Measurements from ENCODE around the gene FHAD1. TPM values are rescaled to one million over a fixed set of nuclear protein-coding genes. Genes with fewer than 3 reads are reported as not detected.
"Not testable (repeated sequence)": the region's sequence is repeated elsewhere in the genome, so short reads cannot be mapped to it uniquely, and the experiment has no call there.

The FHAD1 gene
- total and polyA plus RNA-seq, 2 experiments from 2014 or later = 0.13 to 0.68 TPM

- H3K27ac ChIP-seq = no peak overlapping the region
- no peaks in the 10 kb centered on the region for H3K36me3 ChIP-seq (replicated peaks; ENCODE audit: insufficient read depth, low read depth)
- no peak overlapping the region for H2AFZ ChIP-seq
- no peak for TF ChIP-seq CTCF (IDR thresholded peaks at IDR 0.05; ENCODE audit: poor library complexity)
- no peak for TF ChIP-seq EZH2 (IDR thresholded peaks at IDR 0.05; ENCODE audit: borderline replicate concordance)
- TF ChIP-seq EZH2phosphoT487 (IDR thresholded peaks at IDR 0.05; ENCODE audit: low read depth, severe bottlenecking, unreplicated experiment) = no peak
- H3K9me3 ChIP-seq (ENCODE audit: low read depth) = no peaks in the 10 kb centered on the region
- no peaks in the 10 kb centered on the region for H4K20me1 ChIP-seq (ENCODE audit: insufficient read depth, poor library complexity, severe bottlenecking)
- H3K9me2 ChIP-seq (replicated peaks; ENCODE audit: insufficient read depth) = no peaks in the 10 kb centered on the region
- peaks cover 7% of the 10 kb centered on the region for H3K4me1 ChIP-seq (ENCODE audit: insufficient read depth)
- no peak overlapping the region for H3K4me2 ChIP-seq
- H3K27me3 ChIP-seq = no peaks in the 10 kb centered on the region
- no peak overlapping the region for H3K4me3 ChIP-seq
- no peak for DNase-seq (ENCODE audit: low spot score)
- WGBS (ENCODE audit: low lambda C conversion rate, missing lambda C conversion rate) = 79% methylated on average over 6 of the region's 6 CpGs
- no peaks in the 10 kb centered on the region for H3K79me2 ChIP-seq
These were observed 56.9 kb downstream of the FHAD1 start for GRCh38 chr1:15303935-15304334.

GRCh38 chr1:15304708-15305467 is 57.9 kb downstream of the FHAD1 start:
- H3K9me3 ChIP-seq (ENCODE audit: low read depth) = no peaks in the 10 kb centered on the region
- peak; percentile 94 for TF ChIP-seq CTCF (IDR thresholded peaks at IDR 0.05; ENCODE audit: poor library complexity)
- TF ChIP-seq EZH2 (IDR thresholded peaks at IDR 0.05; ENCODE audit: borderline replicate concordance) = no peak
- H4K20me1 ChIP-seq (ENCODE audit: insufficient read depth, poor library complexity, severe bottlenecking) = no peaks in the 10 kb centered on the region
- no peak overlapping the region for H3K4me2 ChIP-seq
- no peaks in the 10 kb centered on the region for H3K27me3 ChIP-seq
- H3K4me3 ChIP-seq = no peak overlapping the region
- no peaks in the 10 kb centered on the region for H3K9me2 ChIP-seq (replicated peaks; ENCODE audit: insufficient read depth)
- no peak overlapping the region for H3K27ac ChIP-seq
- H3K79me2 ChIP-seq = no peaks in the 10 kb centered on the region
- no peak overlapping the region for H2AFZ ChIP-seq
- DNase-seq (ENCODE audit: low spot score) = peak; percentile 85
- WGBS (ENCODE audit: low lambda C conversion rate, missing lambda C conversion rate) = 40% methylated on average over 15 of the region's 15 CpGs
- no peaks in the 10 kb centered on the region for H3K36me3 ChIP-seq (replicated peaks; ENCODE audit: insufficient read depth, low read depth)
- H3K4me1 ChIP-seq (ENCODE audit: insufficient read depth) = peaks cover 11% of the 10 kb centered on the region

GRCh38 chr1:15305468-15305770 is 58.4 kb downstream of the FHAD1 start:
- WGBS (ENCODE audit: low lambda C conversion rate, missing lambda C conversion rate) = 89% methylated on average over 7 of the region's 7 CpGs
- Histone ChIP-seq H3K27ac (no peak overlapping the region), H3K9me3 (ENCODE audit: low read depth) (no peaks in the 10 kb centered on the region), H3K4me1 (ENCODE audit: insufficient read depth) (peaks cover 11% of the 10 kb centered on the region), H4K20me1 (ENCODE audit: insufficient read depth, poor library complexity, severe bottlenecking) (no peaks in the 10 kb centered on the region), H3K4me3 (no peak overlapping the region), H3K4me2 (no peak overlapping the region), H3K79me2 (no peaks in the 10 kb centered on the region), H3K27me3 (no peaks in the 10 kb centered on the region), H2AFZ (no peak overlapping the region), H3K36me3 (replicated peaks; ENCODE audit: insufficient read depth, low read depth) (no peaks in the 10 kb centered on the region), H3K9me2 (replicated peaks; ENCODE audit: insufficient read depth) (no peaks in the 10 kb centered on the region)
- TF ChIP-seq EZH2phosphoT487 (IDR thresholded peaks at IDR 0.05; ENCODE audit: low read depth, severe bottlenecking, unreplicated experiment) = no peak
- no peak for TF ChIP-seq CTCF (IDR thresholded peaks at IDR 0.05; ENCODE audit: poor library complexity)
- TF ChIP-seq EZH2 (IDR thresholded peaks at IDR 0.05; ENCODE audit: borderline replicate concordance) = no peak
- DNase-seq (ENCODE audit: low spot score) = no peak

GRCh38 chr1:15306352-15306751 is 59.3 kb downstream of the FHAD1 start:
- not testable (repeated sequence) for H3K36me3 ChIP-seq (replicated peaks; ENCODE audit: insufficient read depth, low read depth); H2AFZ ChIP-seq; H3K79me2 ChIP-seq; DNase-seq (ENCODE audit: low spot score); H3K9me2 ChIP-seq (replicated peaks; ENCODE audit: insufficient read depth); H3K4me3 ChIP-seq; H4K20me1 ChIP-seq (ENCODE audit: insufficient read depth, poor library complexity, severe bottlenecking); H3K9me3 ChIP-seq (ENCODE audit: low read depth); H3K27me3 ChIP-seq; H3K4me2 ChIP-seq; H3K27ac ChIP-seq
- peaks cover 11% of the 10 kb centered on the region for H3K4me1 ChIP-seq (ENCODE audit: insufficient read depth)
- WGBS (ENCODE audit: low lambda C conversion rate, missing lambda C conversion rate) = 71% methylated on average over 1 of the region's 1 CpG

Measured in hepatocyte (in vitro differentiated cells).